ENCODE results near the gene LTA4H.

DNA sequence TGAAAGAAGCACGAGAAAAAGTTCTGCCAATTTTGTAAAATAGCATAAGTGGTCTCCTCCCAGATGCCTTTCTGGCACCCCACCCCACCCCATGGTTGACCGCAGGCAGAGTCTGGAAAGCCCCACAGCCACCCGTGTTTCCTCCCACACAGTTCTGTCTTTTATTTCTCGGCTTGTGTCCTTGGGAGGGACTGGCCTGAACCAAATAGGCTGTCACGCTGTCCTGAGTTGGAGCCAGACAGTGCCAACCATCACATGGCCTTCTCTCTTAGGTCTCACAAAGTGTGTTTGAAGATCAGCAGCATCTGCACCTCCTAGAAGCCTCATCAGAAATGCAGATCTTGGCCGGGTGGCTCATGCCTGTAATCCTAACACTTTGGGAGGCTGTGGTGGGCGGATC is 10.2 kb upstream of the LTA4H start:
- TF ChIP-seq CTCF (conservative IDR thresholded peaks at IDR 0.05) (no peak), ZFX (IDR thresholded peaks at IDR 0.05) (no peak)
